SW 1271 (cell line): ENCODE data around the gene GP1BB.

Source experiments
- DNase-seq, 2 experiments: peaks; one replicate each; lab custom pipeline; 2025; lab: John Stamatoyannopoulos, UW

The GP1BB gene

GRCh38 chr22:19742160-19743066 is 19.1 kb downstream of the GP1BB start:
- DNase-seq = no peak

GRCh38 chr22:19743081-19743480 is 19.7 kb downstream of the GP1BB start:
- DNase-seq = no peak

GRCh38 chr22:19743651-19744050 is 20.3 kb downstream of the GP1BB start:
- no peak for DNase-seq

DNA sequence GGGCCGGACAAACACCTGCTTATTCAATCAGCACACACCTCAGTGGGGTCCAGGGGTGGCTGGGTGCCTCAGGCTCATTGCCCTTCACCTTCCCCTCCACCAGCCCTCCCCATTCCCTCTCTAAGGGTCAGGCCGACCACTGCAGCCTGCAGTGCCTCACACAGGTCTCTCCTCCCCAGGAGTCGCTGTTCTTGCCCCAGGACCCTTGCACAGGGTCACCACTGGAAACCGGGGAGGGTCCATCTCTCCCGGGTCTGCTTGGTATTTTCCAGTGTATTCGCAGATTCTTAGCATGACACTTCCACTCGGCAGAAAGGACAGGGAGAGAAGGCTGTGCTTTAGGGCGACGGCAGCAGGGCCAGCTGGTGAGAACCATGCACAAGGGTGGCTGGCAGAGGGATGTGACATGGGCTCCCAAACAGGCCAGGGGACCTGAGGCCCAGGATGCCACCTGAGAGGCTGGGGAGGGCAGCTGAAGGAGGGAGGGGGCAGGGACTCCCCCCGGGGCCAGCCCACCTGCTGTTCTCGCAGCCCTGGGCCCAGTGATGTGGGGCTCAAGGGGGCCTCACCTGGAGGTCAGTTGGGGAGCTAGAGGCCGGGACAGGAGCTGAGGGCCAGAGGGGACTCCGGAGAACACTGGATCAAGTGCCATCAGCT is 21.1 kb downstream of the GP1BB start:
- DNase-seq = no peak

DNA sequence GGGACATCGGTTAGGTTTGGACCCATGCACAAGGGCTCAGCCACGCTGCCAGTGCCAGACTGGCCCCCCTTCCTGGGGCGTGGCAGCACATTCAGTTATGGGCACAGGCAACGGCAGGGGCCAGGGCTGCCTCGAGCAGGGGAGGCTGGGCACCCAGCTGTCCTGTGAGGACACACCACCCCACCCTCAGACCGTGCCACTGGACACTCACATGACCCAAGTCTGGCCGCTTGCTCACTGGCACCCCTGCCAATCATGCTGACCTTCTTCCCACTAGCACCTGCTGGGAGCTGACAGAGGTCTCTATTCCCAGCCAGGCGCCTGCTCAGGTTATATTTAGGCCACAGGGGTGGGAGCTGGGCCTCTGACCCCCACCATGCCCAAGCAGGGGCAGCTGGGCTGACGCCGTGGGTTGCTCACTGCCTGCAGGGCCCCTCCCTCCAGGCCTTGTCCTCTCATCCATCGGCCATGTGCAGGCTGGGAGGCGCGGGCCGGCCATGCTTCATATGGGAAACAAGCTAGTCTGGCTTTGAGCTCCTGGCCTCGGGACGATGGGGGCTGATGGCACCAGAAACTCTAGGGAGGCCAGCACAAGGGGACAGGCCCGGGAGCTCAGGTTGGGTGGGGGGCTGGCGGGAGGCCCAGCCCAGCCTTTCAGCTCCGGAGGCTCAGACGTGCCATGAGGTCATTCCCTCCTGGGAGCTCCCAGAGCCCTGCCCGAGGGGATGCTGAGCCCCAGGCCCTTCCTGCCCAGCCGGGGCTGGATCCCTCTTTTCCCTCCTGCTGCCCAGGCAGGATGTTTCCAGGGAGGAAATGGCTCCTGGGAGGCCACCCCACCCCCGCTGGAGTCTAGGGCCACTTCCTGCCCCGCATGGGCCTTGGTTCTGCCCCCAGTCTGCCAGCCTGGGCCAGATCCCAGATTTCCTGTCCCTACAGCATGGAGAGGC is 22.1 kb downstream of the GP1BB start:
- DNase-seq = no peak

DNA sequence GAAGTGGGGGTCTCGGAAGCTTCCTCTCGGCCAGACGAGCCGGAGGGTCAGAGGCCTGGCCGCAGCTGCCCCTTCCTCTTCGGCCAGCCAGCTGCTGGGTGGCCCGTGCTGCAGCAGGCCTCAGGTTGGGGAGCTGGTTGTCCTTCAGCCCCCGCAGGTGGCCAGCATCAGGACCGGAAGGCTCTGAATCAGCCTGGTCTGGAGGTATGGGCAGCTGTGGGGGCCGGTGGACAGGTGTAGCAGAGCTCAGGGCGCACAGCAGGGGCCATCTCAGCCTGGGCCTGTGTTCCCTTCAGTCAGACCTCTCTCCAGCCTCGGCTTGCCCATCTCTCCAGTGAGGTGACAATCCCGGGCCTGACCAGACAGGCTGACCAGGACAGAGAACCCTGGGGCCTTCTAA is 23.4 kb downstream of the GP1BB start:
- DNase-seq = no peak

- no peak for DNase-seq
Observed at GRCh38 chr22:19747551-19747950, 24.2 kb downstream of the GP1BB start.

DNA sequence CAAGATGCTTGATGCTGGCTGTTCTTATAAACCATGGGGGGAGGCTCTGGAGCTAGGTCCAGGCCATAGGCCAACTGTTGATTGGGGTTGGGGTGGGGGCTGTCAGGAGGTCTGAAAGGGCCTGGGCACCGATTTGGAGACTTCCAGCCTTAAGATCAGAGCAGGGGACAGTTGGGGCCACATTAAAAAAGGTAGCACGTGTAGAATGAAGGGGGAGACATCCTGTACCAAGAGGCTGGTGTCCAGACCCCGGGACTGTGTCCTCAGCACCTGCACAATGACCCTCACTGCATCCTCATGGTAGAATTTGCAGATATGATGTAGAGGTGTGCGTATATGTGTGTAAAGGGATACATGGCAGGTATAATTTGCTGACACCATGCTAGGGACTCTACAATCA is 24.8 kb downstream of the GP1BB start:
- no peak for DNase-seq

- DNase-seq = no peak
Observed at GRCh38 chr22:19748991-19749664, 25.8 kb downstream of the GP1BB start.

DNA sequence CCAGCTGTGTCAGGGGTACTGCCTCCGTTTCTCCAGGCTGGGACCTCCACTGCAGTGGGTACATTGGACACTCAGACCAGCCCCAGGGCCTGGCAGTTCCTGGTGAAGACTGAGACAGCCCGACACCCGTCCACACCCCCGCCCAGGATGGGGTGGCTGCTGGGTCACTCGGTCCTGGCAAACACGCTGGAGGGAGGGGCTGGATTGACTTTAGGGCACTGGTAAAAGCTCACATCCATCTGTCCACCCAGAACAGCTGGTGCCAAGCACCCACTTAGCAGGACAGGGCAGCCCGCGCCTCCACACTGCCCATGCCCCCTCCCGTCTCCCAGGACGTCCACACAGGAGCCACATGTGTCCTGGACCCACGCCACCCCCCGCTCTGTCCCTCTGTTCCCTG is 26.5 kb downstream of the GP1BB start:
- DNase-seq = no peak

GRCh38 chr22:19750507-19751490 is 27.5 kb downstream of the GP1BB start:
- DNase-seq = no peak

DNA sequence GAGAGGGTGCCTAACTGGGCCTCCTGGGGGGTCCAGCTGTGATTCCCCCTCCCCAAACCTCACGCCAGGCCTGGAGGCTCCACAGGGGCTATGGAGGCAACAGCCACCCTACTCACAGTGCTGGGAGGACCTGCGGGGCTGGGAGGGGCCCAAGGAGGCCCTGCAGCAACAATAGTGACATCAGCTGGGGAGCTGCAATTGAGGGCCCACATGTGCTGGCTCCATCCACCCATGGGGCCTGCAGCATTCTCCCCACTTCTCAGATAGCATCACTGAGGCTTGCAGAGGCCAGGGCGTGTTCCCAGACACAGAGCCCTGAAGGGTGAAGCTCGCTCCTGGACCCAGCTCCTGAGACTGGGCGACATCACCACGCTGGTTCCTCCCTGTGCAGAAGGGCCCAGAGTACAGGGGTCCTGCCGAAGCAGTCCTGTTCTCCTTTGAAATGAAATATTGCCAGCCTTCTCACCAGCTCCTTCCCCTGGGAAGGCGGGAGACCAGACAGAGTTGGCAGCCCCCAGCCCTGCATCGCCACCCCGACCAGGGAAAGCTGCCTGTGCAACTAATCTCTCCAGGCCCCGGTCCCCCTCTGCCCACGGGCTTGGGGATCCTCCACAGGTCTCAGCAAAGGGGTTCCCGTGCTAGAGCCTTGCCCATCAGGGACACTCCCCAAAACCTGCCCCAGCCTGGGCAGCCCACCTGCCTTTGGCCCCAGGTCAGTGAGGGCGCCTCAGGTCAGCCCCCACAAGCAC is 28.3 kb downstream of the GP1BB start:
- no peak for DNase-seq

DNA sequence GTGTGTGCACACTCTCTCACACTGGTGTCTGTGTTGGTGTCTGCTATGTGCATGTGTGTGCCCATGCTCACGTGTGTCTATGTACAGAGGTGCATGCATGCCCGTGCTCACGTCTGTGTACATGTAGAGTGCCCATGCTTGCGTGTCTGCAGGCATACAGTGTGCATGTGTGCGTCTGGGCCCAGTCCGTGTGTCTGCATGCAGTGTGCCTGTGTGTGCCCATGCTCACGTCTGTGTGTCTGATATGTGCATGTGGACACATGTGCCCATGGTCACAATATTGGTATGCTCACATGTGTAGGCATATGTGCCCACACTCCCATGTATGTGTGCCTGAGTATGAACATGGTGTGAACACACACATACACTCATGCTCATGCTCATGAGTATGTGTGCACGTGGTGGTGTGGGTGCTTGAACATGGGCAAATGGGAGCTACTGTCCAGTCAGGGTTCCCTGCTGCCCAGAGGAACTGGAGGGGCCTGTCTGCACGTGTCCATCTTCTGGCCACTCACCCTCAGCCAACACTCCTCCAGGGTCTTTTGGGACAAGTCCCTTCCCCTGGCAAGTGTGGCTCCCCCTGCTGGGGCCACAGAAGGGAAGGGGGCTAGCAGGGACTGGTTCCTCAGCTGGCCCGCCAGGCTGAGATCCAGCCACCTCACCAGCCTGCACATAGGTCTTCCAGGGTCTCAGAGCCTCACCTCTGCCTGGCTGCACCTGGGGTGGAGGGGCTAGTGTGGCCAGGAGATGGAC is 29.9 kb downstream of the GP1BB start:
- DNase-seq = no peak

GRCh38 chr22:19753996-19754700 is 30.8 kb downstream of the GP1BB start:
- DNase-seq = no peak

DNA sequence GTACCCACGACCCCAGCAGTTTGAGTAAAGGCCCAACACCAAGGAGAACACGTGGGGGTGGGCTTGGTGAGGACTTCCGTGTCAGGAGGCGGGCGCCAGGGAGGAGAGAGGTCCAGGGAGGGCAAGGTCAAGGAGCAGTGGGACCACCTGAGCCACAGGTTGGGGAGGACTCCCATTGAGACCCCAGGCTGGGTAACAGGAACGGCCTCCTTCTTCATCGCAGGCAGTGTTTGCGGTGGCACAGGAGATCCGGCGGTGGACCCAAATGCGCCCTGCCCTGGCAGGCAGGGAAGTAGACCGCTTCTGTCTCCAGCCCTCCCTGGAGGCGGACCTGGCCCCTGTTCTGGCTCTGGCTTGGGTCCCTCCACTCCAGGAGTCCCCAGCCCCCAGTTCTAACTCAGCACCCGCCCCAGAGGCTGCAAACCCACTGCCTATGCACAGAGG is 31.4 kb downstream of the GP1BB start:
- DNase-seq = no peak

GRCh38 chr22:19755145-19755710 is 31.9 kb downstream of the GP1BB start:
- no peak for DNase-seq

DNA sequence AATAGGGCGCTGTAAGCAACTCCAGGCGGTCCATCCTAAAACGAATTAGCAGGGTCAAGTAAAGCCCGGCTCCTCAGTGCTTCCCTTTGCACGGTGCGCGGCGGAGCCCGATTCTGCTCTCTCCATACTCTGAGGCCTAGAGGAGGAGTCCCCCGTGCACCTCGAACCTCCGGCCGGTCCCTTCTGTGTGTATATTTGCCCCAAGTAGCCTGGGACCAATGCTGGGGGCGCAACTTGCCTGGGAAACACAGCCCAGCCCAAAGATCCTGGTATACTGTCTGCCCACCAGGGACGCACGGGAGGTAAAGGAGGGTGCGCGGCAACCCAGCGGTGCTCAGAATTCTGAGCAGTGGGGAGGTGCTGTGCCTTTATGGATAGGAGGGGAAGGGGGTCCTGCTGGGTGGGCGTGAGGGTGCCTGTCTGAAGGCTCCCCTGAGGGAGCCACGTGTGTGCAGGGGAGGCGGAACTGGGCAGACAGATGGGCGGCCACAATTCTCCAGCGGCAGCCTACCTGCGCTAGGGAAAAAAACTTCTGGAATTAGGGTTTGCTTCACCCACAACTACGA is 32.5 kb downstream of the GP1BB start:
- no peak for DNase-seq
